ENCODE results near the gene TRMT1L. TPM values are rescaled to one million over a fixed set of nuclear protein-coding genes. Genes with fewer than 3 reads are reported as not detected.

TRMT1L gene
- total and polyA plus RNA-seq, 2 experiments from 2014 or later = 11.7 to 30.8 TPM

DNA sequence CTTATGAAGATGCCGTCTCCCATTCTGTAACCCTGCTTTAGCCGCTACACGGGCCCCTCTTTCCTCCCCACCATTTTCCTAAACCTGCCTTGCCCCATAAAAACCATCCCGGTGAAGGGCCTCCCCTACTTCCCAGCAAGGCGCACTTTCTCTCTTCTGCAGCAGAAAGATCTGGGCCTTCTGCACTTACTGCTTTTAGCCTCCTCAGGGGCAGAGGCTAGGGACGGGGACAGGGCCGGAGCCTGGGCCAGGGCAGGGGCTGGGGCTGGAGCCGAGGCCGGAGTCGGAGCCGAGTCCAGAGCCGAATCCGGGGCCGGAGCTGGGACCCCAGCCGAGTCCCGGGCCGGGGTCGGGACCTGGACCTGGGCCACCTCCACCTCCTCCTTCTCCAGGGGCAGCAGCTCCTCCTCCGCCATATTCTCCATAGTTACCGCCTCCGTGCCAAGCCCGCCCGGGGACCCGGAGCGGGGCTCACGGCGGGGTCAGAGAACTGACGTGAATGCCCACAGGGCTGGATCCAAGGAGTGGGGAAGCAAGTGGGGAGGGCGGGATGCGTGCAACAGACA is 382 bp downstream of the TRMT1L start:
- H2AFZ ChIP-seq = peak overlapping the region; percentile 81; the same call in 1 of the 2 replicates
- ATAC-seq (peak; percentile 51), DNase-seq (ENCODE audit: low spot score) (peak; percentile 53)
- peaks cover 11% of the 10 kb centered on the region for H3K4me1 ChIP-seq (ENCODE audit: insufficient read depth)
- H3K79me2 ChIP-seq (replicated peaks; ENCODE audit: insufficient read depth) = peaks cover 10% of the 10 kb centered on the region
- peaks cover 5% of the 10 kb centered on the region for H3K27me3 ChIP-seq (ENCODE audit: insufficient read depth)
- no peaks in the 10 kb centered on the region for H3F3A ChIP-seq (replicated peaks; ENCODE audit: low read depth)
- H3K4me3 Mint-ChIP-seq = peak overlapping the region; percentile 96
- no peaks in the 10 kb centered on the region; the same call in 1 of the 3 replicates for H3K9me3 Mint-ChIP-seq
- no peaks in the 10 kb centered on the region for H4K20me1 ChIP-seq (replicated peaks; ENCODE audit: insufficient read depth)
- peaks cover 12% of the 10 kb centered on the region for H3K4me1 Mint-ChIP-seq
- H3K4me3 ChIP-seq = peak overlapping the region; percentile 79
- H3K27ac Mint-ChIP-seq = peak overlapping the region; percentile 99
- no peaks in the 10 kb centered on the region for H3K9me2 ChIP-seq (ENCODE audit: insufficient read depth)
- TF ChIP-seq, protein P1, sequence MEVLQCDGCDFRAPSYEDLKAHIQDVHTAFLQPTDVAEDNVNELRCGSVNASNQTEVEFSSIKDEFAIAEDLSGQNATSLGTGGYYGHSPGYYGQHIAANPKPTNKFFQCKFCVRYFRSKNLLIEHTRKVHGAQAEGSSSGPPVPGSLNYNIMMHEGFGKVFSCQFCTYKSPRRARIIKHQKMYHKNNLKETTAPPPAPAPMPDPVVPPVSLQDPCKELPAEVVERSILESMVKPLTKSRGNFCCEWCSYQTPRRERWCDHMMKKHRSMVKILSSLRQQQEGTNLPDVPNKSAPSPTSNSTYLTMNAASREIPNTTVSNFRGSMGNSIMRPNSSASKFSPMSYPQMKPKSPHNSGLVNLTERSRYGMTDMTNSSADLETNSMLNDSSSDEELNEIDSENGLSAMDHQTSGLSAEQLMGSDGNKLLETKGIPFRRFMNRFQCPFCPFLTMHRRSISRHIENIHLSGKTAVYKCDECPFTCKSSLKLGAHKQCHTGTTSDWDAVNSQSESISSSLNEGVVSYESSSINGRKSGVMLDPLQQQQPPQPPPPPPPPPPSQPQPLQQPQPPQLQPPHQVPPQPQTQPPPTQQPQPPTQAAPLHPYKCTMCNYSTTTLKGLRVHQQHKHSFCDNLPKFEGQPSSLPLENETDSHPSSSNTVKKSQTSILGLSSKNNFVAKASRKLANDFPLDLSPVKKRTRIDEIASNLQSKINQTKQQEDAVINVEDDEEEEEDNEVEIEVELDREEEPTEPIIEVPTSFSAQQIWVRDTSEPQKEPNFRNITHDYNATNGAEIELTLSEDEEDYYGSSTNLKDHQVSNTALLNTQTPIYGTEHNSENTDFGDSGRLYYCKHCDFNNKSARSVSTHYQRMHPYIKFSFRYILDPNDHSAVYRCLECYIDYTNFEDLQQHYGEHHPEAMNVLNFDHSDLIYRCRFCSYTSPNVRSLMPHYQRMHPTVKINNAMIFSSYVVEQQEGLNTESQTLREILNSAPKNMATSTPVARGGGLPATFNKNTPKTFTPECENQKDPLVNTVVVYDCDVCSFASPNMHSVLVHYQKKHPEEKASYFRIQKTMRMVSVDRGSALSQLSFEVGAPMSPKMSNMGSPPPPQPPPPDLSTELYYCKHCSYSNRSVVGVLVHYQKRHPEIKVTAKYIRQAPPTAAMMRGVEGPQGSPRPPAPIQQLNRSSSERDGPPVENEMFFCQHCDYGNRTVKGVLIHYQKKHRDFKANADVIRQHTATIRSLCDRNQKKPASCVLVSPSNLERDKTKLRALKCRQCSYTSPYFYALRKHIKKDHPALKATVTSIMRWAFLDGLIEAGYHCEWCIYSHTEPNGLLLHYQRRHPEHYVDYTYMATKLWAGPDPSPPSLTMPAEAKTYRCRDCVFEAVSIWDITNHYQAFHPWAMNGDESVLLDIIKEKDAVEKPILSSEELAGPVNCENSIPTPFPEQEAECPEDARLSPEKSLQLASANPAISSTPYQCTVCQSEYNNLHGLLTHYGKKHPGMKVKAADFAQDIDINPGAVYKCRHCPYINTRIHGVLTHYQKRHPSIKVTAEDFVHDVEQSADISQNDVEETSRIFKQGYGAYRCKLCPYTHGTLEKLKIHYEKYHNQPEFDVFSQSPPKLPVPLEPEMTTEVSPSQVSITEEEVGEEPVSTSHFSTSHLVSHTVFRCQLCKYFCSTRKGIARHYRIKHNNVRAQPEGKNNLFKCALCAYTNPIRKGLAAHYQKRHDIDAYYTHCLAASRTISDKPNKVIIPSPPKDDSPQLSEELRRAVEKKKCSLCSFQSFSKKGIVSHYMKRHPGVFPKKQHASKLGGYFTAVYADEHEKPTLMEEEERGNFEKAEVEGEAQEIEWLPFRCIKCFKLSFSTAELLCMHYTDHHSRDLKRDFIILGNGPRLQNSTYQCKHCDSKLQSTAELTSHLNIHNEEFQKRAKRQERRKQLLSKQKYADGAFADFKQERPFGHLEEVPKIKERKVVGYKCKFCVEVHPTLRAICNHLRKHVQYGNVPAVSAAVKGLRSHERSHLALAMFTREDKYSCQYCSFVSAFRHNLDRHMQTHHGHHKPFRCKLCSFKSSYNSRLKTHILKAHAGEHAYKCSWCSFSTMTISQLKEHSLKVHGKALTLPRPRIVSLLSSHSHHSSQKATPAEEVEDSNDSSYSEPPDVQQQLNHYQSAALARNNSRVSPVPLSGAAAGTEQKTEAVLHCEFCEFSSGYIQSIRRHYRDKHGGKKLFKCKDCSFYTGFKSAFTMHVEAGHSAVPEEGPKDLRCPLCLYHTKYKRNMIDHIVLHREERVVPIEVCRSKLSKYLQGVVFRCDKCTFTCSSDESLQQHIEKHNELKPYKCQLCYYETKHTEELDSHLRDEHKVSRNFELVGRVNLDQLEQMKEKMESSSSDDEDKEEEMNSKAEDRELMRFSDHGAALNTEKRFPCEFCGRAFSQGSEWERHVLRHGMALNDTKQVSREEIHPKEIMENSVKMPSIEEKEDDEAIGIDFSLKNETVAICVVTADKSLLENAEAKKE (CRISPR knock-in tag; IDR thresholded peaks at IDR 0.05) = no peak
- TF ChIP-seq, protein P2, sequence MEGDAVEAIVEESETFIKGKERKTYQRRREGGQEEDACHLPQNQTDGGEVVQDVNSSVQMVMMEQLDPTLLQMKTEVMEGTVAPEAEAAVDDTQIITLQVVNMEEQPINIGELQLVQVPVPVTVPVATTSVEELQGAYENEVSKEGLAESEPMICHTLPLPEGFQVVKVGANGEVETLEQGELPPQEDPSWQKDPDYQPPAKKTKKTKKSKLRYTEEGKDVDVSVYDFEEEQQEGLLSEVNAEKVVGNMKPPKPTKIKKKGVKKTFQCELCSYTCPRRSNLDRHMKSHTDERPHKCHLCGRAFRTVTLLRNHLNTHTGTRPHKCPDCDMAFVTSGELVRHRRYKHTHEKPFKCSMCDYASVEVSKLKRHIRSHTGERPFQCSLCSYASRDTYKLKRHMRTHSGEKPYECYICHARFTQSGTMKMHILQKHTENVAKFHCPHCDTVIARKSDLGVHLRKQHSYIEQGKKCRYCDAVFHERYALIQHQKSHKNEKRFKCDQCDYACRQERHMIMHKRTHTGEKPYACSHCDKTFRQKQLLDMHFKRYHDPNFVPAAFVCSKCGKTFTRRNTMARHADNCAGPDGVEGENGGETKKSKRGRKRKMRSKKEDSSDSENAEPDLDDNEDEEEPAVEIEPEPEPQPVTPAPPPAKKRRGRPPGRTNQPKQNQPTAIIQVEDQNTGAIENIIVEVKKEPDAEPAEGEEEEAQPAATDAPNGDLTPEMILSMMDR (conservative IDR thresholded peaks at IDR 0.05; ENCODE audit: low read depth in 2 of 2) = no peak
- peak overlapping the region; percentile 79 for H3K4me2 ChIP-seq
- peak overlapping the region; percentile 91 for H3K27ac ChIP-seq (ENCODE audit: low read depth)
- H3K27me3 Mint-ChIP-seq (ENCODE audit: insufficient read depth, low read depth, poor library complexity) = peaks cover 6% of the 10 kb centered on the region
- no peaks in the 10 kb centered on the region for H3K36me3 ChIP-seq (ENCODE audit: insufficient read depth)
- H3K36me3 Mint-ChIP-seq (ENCODE audit: low read depth) = no peaks in the 10 kb centered on the region
